ENCODE data around the gene PLOD2. TPM values are rescaled to one million over a fixed set of nuclear protein-coding genes. Genes with fewer than 3 reads are reported as not detected.

Gene PLOD2
- total and polyA plus RNA-seq, 9 of the 15 experiments (the other 6 are each of a cell fraction or from before 2014, with no cell fraction given), result 0.18 to 1.5 (median 0.58) TPM

DNA sequence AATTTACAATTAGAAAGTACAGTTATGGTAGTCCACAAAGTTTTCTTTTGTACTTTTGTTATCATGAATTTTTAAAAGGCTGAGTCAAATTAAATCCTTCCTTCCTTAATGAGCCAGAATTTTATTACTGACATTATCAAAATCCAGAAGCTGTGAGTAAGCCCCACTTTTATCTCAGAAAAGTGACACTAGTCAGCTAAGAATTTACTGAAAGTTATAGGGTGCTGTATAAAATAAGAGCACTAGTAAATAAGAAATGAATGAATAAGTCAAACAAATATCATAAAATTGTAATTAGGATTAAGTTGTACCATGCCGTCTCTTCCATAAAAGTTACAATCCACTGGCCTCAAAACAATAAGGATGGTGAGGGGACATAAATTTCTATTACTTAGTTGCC lies 15.3 kb downstream of the PLOD2 start:
- Histone ChIP-seq H4K20me1 (replicated peaks; ENCODE audit: control insufficient read depth, insufficient read depth, low read length) (no peaks in the 10 kb centered on the region), H3K9me1 (ENCODE audit: control insufficient read depth, insufficient read depth, low read length) (no peaks in the 10 kb centered on the region), H3K79me2 (ENCODE audit: control insufficient read depth, insufficient read depth, low read length) (no peaks in the 10 kb centered on the region), H3K9ac (ENCODE audit: insufficient read depth in 1 of 2, low read depth in 2 of 2, low read length in 2 of 2) (no peak overlapping the region), H3K9me3 (replicated peaks; ENCODE audit: control insufficient read depth, insufficient read depth, low read depth, low read length) (no peaks in the 10 kb centered on the region), H3K4me3 (no peak overlapping the region), H3K4me2 (ENCODE audit: insufficient read depth, low read length) (no peak overlapping the region), H3K36me3 (ENCODE audit: control insufficient read depth, insufficient read depth, low read length) (no peaks in the 10 kb centered on the region), H3K4me1 (replicated peaks in 1 of 2; ENCODE audit: control insufficient read depth in 2 of 2, insufficient read depth in 2 of 2, low read length in 2 of 2) (no peaks in the 10 kb centered on the region), H3K27ac (ENCODE audit: extremely low read depth, low read depth, low read length) (no peak overlapping the region), H2AFZ (ENCODE audit: low read depth, low read length) (no peak overlapping the region), H3K27me3 (ENCODE audit: control insufficient read depth in 2 of 2, insufficient read depth in 2 of 2, low read length in 2 of 2) (no peaks in the 10 kb centered on the region)
- TF ChIP-seq, protein P1, sequence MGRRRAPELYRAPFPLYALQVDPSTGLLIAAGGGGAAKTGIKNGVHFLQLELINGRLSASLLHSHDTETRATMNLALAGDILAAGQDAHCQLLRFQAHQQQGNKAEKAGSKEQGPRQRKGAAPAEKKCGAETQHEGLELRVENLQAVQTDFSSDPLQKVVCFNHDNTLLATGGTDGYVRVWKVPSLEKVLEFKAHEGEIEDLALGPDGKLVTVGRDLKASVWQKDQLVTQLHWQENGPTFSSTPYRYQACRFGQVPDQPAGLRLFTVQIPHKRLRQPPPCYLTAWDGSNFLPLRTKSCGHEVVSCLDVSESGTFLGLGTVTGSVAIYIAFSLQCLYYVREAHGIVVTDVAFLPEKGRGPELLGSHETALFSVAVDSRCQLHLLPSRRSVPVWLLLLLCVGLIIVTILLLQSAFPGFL (CRISPR knock-in tag; IDR thresholded peaks at IDR 0.05), result no peak
- TF ChIP-seq ZEB2 (IDR thresholded peaks at IDR 0.05), result no peak
- no peak for TF ChIP-seq HNRNPLL (IDR thresholded peaks at IDR 0.05; ENCODE audit: low read depth, low read length, poor library complexity, severe bottlenecking)
- no peak for TF ChIP-seq ARHGAP35 (IDR thresholded peaks at IDR 0.05; ENCODE audit: partially characterized antibody)
- TF ChIP-seq XRCC5 (IDR thresholded peaks at IDR 0.05; ENCODE audit: low read depth, low read length), result no peak
- TF ChIP-seq, protein P2, sequence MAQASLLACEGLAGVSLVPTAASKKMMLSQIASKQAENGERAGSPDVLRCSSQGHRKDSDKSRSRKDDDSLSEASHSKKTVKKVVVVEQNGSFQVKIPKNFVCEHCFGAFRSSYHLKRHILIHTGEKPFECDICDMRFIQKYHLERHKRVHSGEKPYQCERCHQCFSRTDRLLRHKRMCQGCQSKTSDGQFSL (CRISPR knock-in tag; IDR thresholded peaks at IDR 0.05), result no peak
- TF ChIP-seq, protein P2 (tag; IDR thresholded peaks at IDR 0.05), result no peak
- TF ChIP-seq CBX1 (IDR thresholded peaks at IDR 0.05; ENCODE audit: low read depth), result no peak
- no peak for TF ChIP-seq ZNF695 (CRISPR knock-in tag; IDR thresholded peaks at IDR 0.05)
- no peak for TF ChIP-seq RAD51 (IDR thresholded peaks at IDR 0.05; ENCODE audit: borderline replicate concordance, low read depth)
- no peak for TF ChIP-seq NR3C1 (CRISPR knock-in tag; IDR thresholded peaks at IDR 0.05)
- no peak for TF ChIP-seq KDM5B (IDR thresholded peaks at IDR 0.05; ENCODE audit: insufficient replicate concordance, low read depth, low read length)
- TF ChIP-seq HDAC2 (IDR thresholded peaks at IDR 0.05), result no peak
- TF ChIP-seq ZNF347 (CRISPR knock-in tag; IDR thresholded peaks at IDR 0.05; ENCODE audit: low read depth), result no peak
- TF ChIP-seq HLTF (IDR thresholded peaks at IDR 0.05), result no peak
- no peak for TF ChIP-seq LEF1 (IDR thresholded peaks at IDR 0.05)
- TF ChIP-seq TEAD1 (CRISPR knock-in tag; IDR thresholded peaks at IDR 0.05), result no peak
- no peak for TF ChIP-seq ZNF3 (CRISPR knock-in tag; IDR thresholded peaks at IDR 0.05)
- no peak for TF ChIP-seq PHTF2 (CRISPR knock-in tag; IDR thresholded peaks at IDR 0.05)
- FAIRE-seq (no peak), ATAC-seq (no peak), DNase-seq (ENCODE audit: extremely low read depth in 1 of 4, low spot score in 3 of 4) (no peak)
- BruUV-seq (replicated peaks), result no TSS peak
- WGBS (ENCODE audit: insufficient coverage, low coverage, missing lambda C conversion rate), result 0% methylated on average over 1 of the region's 1 CpG
- ChIA-PET CTCF (ENCODE audit: low intra/inter-chr PET ratio) (no interaction called here), POLR2A (interaction anchor here (0.6 kb wide), 1 partner anchor 504 kb away, joined by 3 read pairs; no protein-coding TSS in a partner anchor)
- intact Hi-C loops (cut with micrococcal nuclease), result no loop called here
- in situ Hi-C loops (cut with MboI), result no loop called here
